Activated CD8-positive, alpha-beta memory T cell treated with anti-CD3 and anti-CD28 coated beads for 24 hours (primary cell): ENCODE measurements around the gene TAF12.
A peak's percentile ranks its signal among the peaks of the same experiment; 100 is the strongest.
"Not testable (repeated sequence)": the region's sequence is repeated elsewhere in the genome, so short reads cannot be mapped to it uniquely, and the experiment has no call there.

Experiments used
- DNase-seq: peaks from one replicate; pipeline ENCODE4 v3.0.0-alpha.2; 2020

TAF12 gene

GRCh38 chr1:28642847-28643635 is at the start of gene TAF12:
Gene TAF12, minus strand, starts transcription at chr1:28643067. Its CDS starts 20,986 bp downstream, at chr1:28622081.
- DNase-seq: peak; percentile 95

GRCh38 chr1:28691627-28692026 is 48.8 kb upstream of the TAF12 start:
- DNase-seq: not testable (repeated sequence)

- DNase-seq: no peak
Observed at GRCh38 chr1:28684937-28685336, 42.1 kb upstream of the TAF12 start.

- no peak for DNase-seq
Observed at GRCh38 chr1:28682840-28683239, 40.0 kb upstream of the TAF12 start.

GRCh38 chr1:28680151-28680550 is 37.3 kb upstream of the TAF12 start:
- DNase-seq: no peak

GRCh38 chr1:28675924-28676257 is 33.0 kb upstream of the TAF12 start:
- no peak for DNase-seq

- DNase-seq: not testable (repeated sequence)
Observed at GRCh38 chr1:28672971-28673370, 30.1 kb upstream of the TAF12 start.

GRCh38 chr1:28671254-28671780 is 28.4 kb upstream of the TAF12 start:
- no peak for DNase-seq

- DNase-seq: peak; percentile 88
Observed at GRCh38 chr1:28668956-28669723, 26.3 kb upstream of the TAF12 start.

GRCh38 chr1:28668191-28668955 is 25.5 kb upstream of the TAF12 start, which contains the start of gene GMEB1:
Gene GMEB1, plus strand, starts transcription at chr1:28668784. Its CDS starts 14,829 bp downstream, at chr1:28683613.
- DNase-seq: peak; percentile 91

GRCh38 chr1:28666806-28667205 is 23.9 kb upstream of the TAF12 start:
- DNase-seq: no peak

- no peak for DNase-seq
Observed at GRCh38 chr1:28663871-28664470, 21.1 kb upstream of the TAF12 start.

- DNase-seq: no peak
Observed at GRCh38 chr1:28656335-28656734, 13.5 kb upstream of the TAF12 start.

- DNase-seq: not testable (repeated sequence)
Observed at GRCh38 chr1:28655448-28656311, 12.8 kb upstream of the TAF12 start.

GRCh38 chr1:28653870-28654269 is 11.0 kb upstream of the TAF12 start:
- not testable (repeated sequence) for DNase-seq

GRCh38 chr1:28653063-28653462 is 10.2 kb upstream of the TAF12 start:
- DNase-seq: not testable (repeated sequence)

- DNase-seq: peak; percentile 92
Observed at GRCh38 chr1:28648474-28649198, 5.8 kb upstream of the TAF12 start, which contains the start of gene RNU11. Gene RNU11, plus strand, starts transcription at chr1:28648600.

GRCh38 chr1:28648008-28648473 is 5.2 kb upstream of the TAF12 start:
- peak; percentile 91 for DNase-seq

GRCh38 chr1:28646040-28646439 is 3.2 kb upstream of the TAF12 start:
- no peak for DNase-seq

- DNase-seq: not testable (repeated sequence)
Observed at GRCh38 chr1:28645406-28645805, 2.5 kb upstream of the TAF12 start.

GRCh38 chr1:28644494-28644893 is 1.6 kb upstream of the TAF12 start:
- no peak for DNase-seq
